IMR-90 (cell line): ENCODE data around the gene LCNL1. TPM values are rescaled to one million over a fixed set of nuclear protein-coding genes. Genes with fewer than 3 reads are reported as not detected.

Experiments
- ATAC-seq: fragments of 200-7000 bp; cut with Tn5 transposase; 2 replicates; pipeline ENCODE4 v1.9.1; 2020; ENCODE audit warnings: low read depth, mild to moderate bottlenecking, moderate library complexity
- BruUV-seq: library from RNA; stranded (reverse); fragments of 400-500 nt; replicated peaks from 2 replicates; lab custom pipeline; 2021; lab: Mats Ljungman, UMichigan
- CTCF ChIA-PET: fragments of 300-600 bp; formaldehyde crosslinking; extraction: SDS; loops from one replicate; lab custom pipeline; 2021; ENCODE audit warnings: antibody characterized with exemption; lab: Yijun Ruan, JAX
- POLR2A ChIA-PET: fragments of 300-600 bp; sonication (Branson Sonifier 250); formaldehyde crosslinking; loops from one replicate; lab custom pipeline; 2022; ENCODE audit warnings: antibody characterized with exemption; ENCODE audit not compliant: unreplicated experiment; lab: Charles Lee
- DNase-seq: peaks from one replicate; pipeline ENCODE4 v3.0.0; 2013
- H2AFZ ChIP-seq: replicated peaks from 2 replicates; pipeline ENCODE3; 2013; ENCODE audit warnings: low read length, mild to moderate bottlenecking; ENCODE audit not compliant: poor library complexity
- H2AK5ac ChIP-seq: 2 replicates; pipeline ENCODE4 v1.6.1; 2013; ENCODE audit warnings: low read depth, low read length, inconsistent platforms
- H2AK9ac ChIP-seq: replicated peaks from 2 replicates; pipeline ENCODE3; 2013; ENCODE audit warnings: mild to moderate bottlenecking, low read depth, low read length, moderate library complexity; ENCODE audit not compliant: poor library complexity
- H2BK120ac ChIP-seq: 2 replicates; pipeline ENCODE4 v1.6.1; 2013; ENCODE audit warnings: low read depth, low read length, inconsistent platforms
- H2BK15ac ChIP-seq: 3 replicates; pipeline ENCODE4 v1.6.1; 2013; ENCODE audit warnings: low read depth, low read length, inconsistent platforms
- H2BK20ac ChIP-seq: 2 replicates; pipeline ENCODE4 v1.6.1; 2013; ENCODE audit warnings: low read depth, mild to moderate bottlenecking, inconsistent platforms, low read length, moderate library complexity
- H2BK5ac ChIP-seq: 2 replicates; pipeline ENCODE4 v1.6.1; 2013; ENCODE audit warnings: mild to moderate bottlenecking, low read depth, low read length, inconsistent platforms; ENCODE audit not compliant: poor library complexity, severe bottlenecking
- H3K14ac ChIP-seq: replicated peaks from 2 replicates; pipeline ENCODE4 v1.6.1; 2013; ENCODE audit warnings: low read depth, low read length, inconsistent platforms
- H3K18ac ChIP-seq: 2 replicates; pipeline ENCODE4 v1.6.1; 2013; ENCODE audit warnings: low read depth, low read length, control low read depth
- H3K23ac ChIP-seq: 2 replicates; pipeline ENCODE4 v1.6.1; 2013; ENCODE audit warnings: low read depth, low read length, inconsistent platforms
- H3K27ac ChIP-seq: 2 replicates; pipeline ENCODE4 v1.5.1; 2013; ENCODE audit warnings: mild to moderate bottlenecking, control low read depth, low read length; ENCODE audit not compliant: insufficient read depth
- H3K27me3 ChIP-seq: 2 replicates; pipeline ENCODE4 v1.6.1; 2013; ENCODE audit warnings: low read length; ENCODE audit not compliant: control insufficient read depth, insufficient read depth
- H3K36me3 ChIP-seq: 2 replicates; pipeline ENCODE4 v1.6.1; 2013; ENCODE audit warnings: low read length, mixed read lengths; ENCODE audit not compliant: control insufficient read depth, insufficient read depth
- H3K4ac ChIP-seq: 2 replicates; pipeline ENCODE4 v1.6.1; 2013; ENCODE audit warnings: low read depth, low read length, inconsistent platforms
- H3K4me1 ChIP-seq: 2 replicates; pipeline ENCODE4 v1.6.1; 2013; ENCODE audit warnings: low read length, mixed read lengths; ENCODE audit not compliant: control insufficient read depth, insufficient read depth
- H3K4me2 ChIP-seq: 2 replicates; pipeline ENCODE4 v1.6.1; 2013; ENCODE audit warnings: low read depth, mild to moderate bottlenecking, control low read depth, low read length, moderate library complexity
- H3K4me3 ChIP-seq: 2 replicates; pipeline ENCODE4 v1.5.1; 2013; ENCODE audit warnings: low read depth, mild to moderate bottlenecking, control low read depth, low read length, moderate library complexity; ENCODE audit not compliant: insufficient read depth
- H3K56ac ChIP-seq: 2 replicates; pipeline ENCODE4 v1.6.1; 2013; ENCODE audit warnings: low read length, inconsistent platforms; ENCODE audit not compliant: insufficient read depth; ENCODE audit errors: extremely low read depth
- H3K79me1 ChIP-seq, 2 experiments: 2 replicates each; pipeline ENCODE4 v1.6.1; 2013; ENCODE audit warnings: low read length in 2 of 2, inconsistent platforms in 1 of 2, low read depth in 1 of 2
- H3K9ac ChIP-seq: 2 replicates; pipeline ENCODE4 v1.6.1; 2013; ENCODE audit warnings: low read depth, low read length, control low read depth
- H3K9me1 ChIP-seq: 2 replicates; pipeline ENCODE4 v1.6.1; 2013; ENCODE audit warnings: low read length, inconsistent platforms; ENCODE audit not compliant: insufficient read depth
- H3K9me3 ChIP-seq: 2 replicates; pipeline ENCODE4 v1.6.1; 2013; ENCODE audit warnings: low read length; ENCODE audit not compliant: control insufficient read depth, insufficient read depth
- H4K20me1 ChIP-seq: 2 replicates; pipeline ENCODE4 v1.6.1; 2013; ENCODE audit warnings: low read length, inconsistent platforms; ENCODE audit not compliant: insufficient read depth
- H4K5ac ChIP-seq: 2 replicates; pipeline ENCODE4 v1.6.1; 2013; ENCODE audit warnings: mild to moderate bottlenecking, low read depth, low read length, control low read depth
- H4K8ac ChIP-seq, 2 experiments: 2 replicates each; pipeline ENCODE4 v1.6.1; 2013; ENCODE audit warnings: low read depth in 2 of 2, low read length in 2 of 2, control low read depth in 1 of 2, inconsistent platforms in 1 of 2
- H4K91ac ChIP-seq: 2 replicates; pipeline ENCODE4 v1.6.1; 2013; ENCODE audit warnings: low read depth, low read length, inconsistent platforms; ENCODE audit not compliant: insufficient read depth
- BHLHE40 ChIP-seq: fragments of 150-350 bp; IDR thresholded peaks from 2 replicates; pipeline ENCODE4 v1.6.1; 2016; ENCODE audit warnings: mild to moderate bottlenecking, low read depth, low read length
- CEBPB ChIP-seq: IDR thresholded peaks from 2 replicates; pipeline ENCODE4 v1.6.1; 2012; ENCODE audit warnings: low read depth, low read length, improper control_type of control experiment
- CTCF ChIP-seq: conservative IDR thresholded peaks from 2 replicates; pipeline ENCODE4 v1.5.1; 2012; ENCODE audit warnings: mild to moderate bottlenecking, low read depth, low read length, improper control_type of control experiment
- ELK1 ChIP-seq: fragments of 150-350 bp; IDR thresholded peaks from 2 replicates; pipeline ENCODE4 v1.6.1; 2016; ENCODE audit warnings: low read depth, mild to moderate bottlenecking, low read length, moderate library complexity, borderline replicate concordance
- FOS ChIP-seq: fragments of 150-350 bp; IDR thresholded peaks from 2 replicates; pipeline ENCODE4 v1.6.1; 2016; ENCODE audit warnings: low read depth, low read length
- MAFK ChIP-seq: IDR thresholded peaks from 2 replicates; pipeline ENCODE4 v1.6.1; 2012; ENCODE audit warnings: low read depth, low read length, improper control_type of control experiment
- MAZ ChIP-seq: IDR thresholded peaks from 2 replicates; pipeline ENCODE4 v1.6.1; 2012; ENCODE audit warnings: low read depth, mild to moderate bottlenecking, low read length, improper control_type of control experiment, moderate library complexity, borderline replicate concordance
- MXI1 ChIP-seq: IDR thresholded peaks from 2 replicates; pipeline ENCODE4 v1.6.1; 2012; ENCODE audit warnings: low read depth, mild to moderate bottlenecking, low read length, moderate library complexity, borderline replicate concordance
- NFE2L2 ChIP-seq: fragments of 150-350 bp; IDR thresholded peaks from 2 replicates; pipeline ENCODE4 v1.6.1; 2016; ENCODE audit warnings: low read depth, mild to moderate bottlenecking, low read length
- POLR2A ChIP-seq: IDR thresholded peaks from 2 replicates; pipeline ENCODE4 v1.6.1; 2012; ENCODE audit warnings: mild to moderate bottlenecking, low read depth, low read length
- RAD21 ChIP-seq: IDR thresholded peaks from 2 replicates; pipeline ENCODE4 v1.6.1; 2012; ENCODE audit warnings: low read length, improper control_type of control experiment
- RCOR1 ChIP-seq: IDR thresholded peaks from 2 replicates; pipeline ENCODE4 v1.6.1; 2012; ENCODE audit warnings: mild to moderate bottlenecking, low read length, improper control_type of control experiment; ENCODE audit not compliant: insufficient replicate concordance
- RFX5 ChIP-seq: IDR thresholded peaks from 2 replicates; pipeline ENCODE4 v1.8.0; 2012; ENCODE audit warnings: low read depth, mild to moderate bottlenecking, low read length, moderate library complexity
- SMC3 ChIP-seq: fragments of 150-350 bp; IDR thresholded peaks from 2 replicates; pipeline ENCODE4 v1.6.1; 2016; ENCODE audit warnings: low read depth, mild to moderate bottlenecking, antibody characterized with exemption, low read length, moderate library complexity
- WGBS, 2 experiments: methylation state at CpG; one replicate each; pipeline versions ENCODE4 v1.1.5 to v1.1.7; 2013; ENCODE audit warnings: missing lambda C conversion rate in 2 of 2; ENCODE audit not compliant: insufficient read length in 1 of 2; ENCODE audit errors: extremely low coverage in 2 of 2; 5-methylcytosine and 5-hydroxymethylcytosine counted together
- dilution Hi-C: fragments of 300-500 bp; cut with HindIII; formaldehyde crosslinking; loops from one replicate; pipeline ENCODE4 v1.14.3; 2018; ENCODE audit warnings: low sequenced_read_pairs; ENCODE audit not compliant: unreplicated experiment
- in situ Hi-C: fragments of 300-500 bp; cut with MboI; formaldehyde crosslinking; loops from 3 replicates; pipeline ENCODE4 v1.14.3; 2019; ENCODE audit warnings: low sequenced_read_pairs, inconsistent platforms, mixed read lengths
- intact Hi-C: fragments of 100-400 bp; cut with micrococcal nuclease; formaldehyde crosslinking; loops from 2 replicates; pipeline ENCODE4 v1.10.0; 2022
- polyA plus RNA-seq, 3 experiments: library from polyadenylated mRNA; depleted of rRNA; stranded (reverse); fragments of >200 nt; gene quantifications; 2 replicates each; pipeline ENCODE4 v1.2.3, GENCODE V29; 2012; ENCODE audit warnings: low replicate concordance in 1 of 3
- total RNA-seq: library from RNA; depleted of rRNA; stranded (reverse); fragments of >200 nt; gene quantifications from 2 replicates; pipeline ENCODE4 v1.2.3, GENCODE V29; 2012
- TF ChIP-seq, protein P1 (sequence below): fragments of 150-350 bp; IDR thresholded peaks from 2 replicates; pipeline ENCODE4 v1.6.1; 2017; ENCODE audit warnings: mild to moderate bottlenecking, antibody characterized with exemption, low read length, low read depth

LCNL1 gene
- total and polyA plus RNA-seq, 2 of the 4 experiments (the other 2 are of a cell fraction) = 0.15 TPM; not detected in 1

GRCh38 chr9:136952321-136952850 is 30.4 kb upstream of the LCNL1 start:
- CTCF ChIA-PET = no interaction called here
- TF ChIP-seq ELK1 (no peak), MAFK (no peak), CTCF (no peak), MXI1 (no peak), MAZ (no peak), NFE2L2 (no peak), FOS (no peak), SMC3 (no peak), RFX5 (no peak), CEBPB (no peak), RCOR1 (no peak), POLR2A (no peak), RAD21 (no peak), BHLHE40 (no peak)
- TF ChIP-seq, protein P1, sequence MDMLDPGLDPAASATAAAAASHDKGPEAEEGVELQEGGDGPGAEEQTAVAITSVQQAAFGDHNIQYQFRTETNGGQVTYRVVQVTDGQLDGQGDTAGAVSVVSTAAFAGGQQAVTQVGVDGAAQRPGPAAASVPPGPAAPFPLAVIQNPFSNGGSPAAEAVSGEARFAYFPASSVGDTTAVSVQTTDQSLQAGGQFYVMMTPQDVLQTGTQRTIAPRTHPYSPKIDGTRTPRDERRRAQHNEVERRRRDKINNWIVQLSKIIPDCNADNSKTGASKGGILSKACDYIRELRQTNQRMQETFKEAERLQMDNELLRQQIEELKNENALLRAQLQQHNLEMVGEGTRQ = no peak

More at GRCh38 chr9:136952321-136952850, 30.4 kb upstream of the LCNL1 start:
- Histone ChIP-seq H2AK9ac (no peak overlapping the region), H4K5ac (no peak overlapping the region), H3K27me3 (peaks cover 13% of the 10 kb centered on the region; the same call in 1 of the 2 replicates), H3K9ac (no peak overlapping the region), H2BK5ac (no peak overlapping the region), H3K56ac (no peak overlapping the region), H3K79me1 (no peaks in the 10 kb centered on the region), H2BK20ac (no peak overlapping the region), H2BK120ac (no peak overlapping the region), H2AFZ (no peak overlapping the region), H3K36me3 (no peaks in the 10 kb centered on the region), H3K4me2 (no peak overlapping the region), H2AK5ac (no peak overlapping the region), H4K91ac (no peak overlapping the region), H3K4ac (no peak overlapping the region), H3K27ac (no peak overlapping the region), H4K20me1 (no peaks in the 10 kb centered on the region), H4K8ac (no peak overlapping the region), H3K18ac (no peak overlapping the region), H3K14ac (no peak overlapping the region), H3K4me3 (no peak overlapping the region), H3K9me1 (no peaks in the 10 kb centered on the region), H2BK15ac (no peak overlapping the region), H3K4me1 (no peaks in the 10 kb centered on the region; the same call in 1 of the 2 replicates), H3K9me3 (peaks cover 3% of the 10 kb centered on the region), H3K23ac (no peak overlapping the region)
- 38% methylated on average over 3 of the region's 15 CpGs; no CpG with 5 or more reads in 1 of the 2 experiments for WGBS, 2 experiments
- no peak for ATAC-seq
- intact Hi-C loops = no loop called here
- BruUV-seq = no TSS peak
- dilution Hi-C loops = no loop called here
- in situ Hi-C loops = no loop called here
- no peak for DNase-seq
- POLR2A ChIA-PET = no interaction called here
